Measurements from ENCODE around the gene NFKBIA.
"Not testable (repeated sequence)": the region's sequence is repeated elsewhere in the genome, so short reads cannot be mapped to it uniquely, and the experiment has no call there.

Gene NFKBIA

DNA sequence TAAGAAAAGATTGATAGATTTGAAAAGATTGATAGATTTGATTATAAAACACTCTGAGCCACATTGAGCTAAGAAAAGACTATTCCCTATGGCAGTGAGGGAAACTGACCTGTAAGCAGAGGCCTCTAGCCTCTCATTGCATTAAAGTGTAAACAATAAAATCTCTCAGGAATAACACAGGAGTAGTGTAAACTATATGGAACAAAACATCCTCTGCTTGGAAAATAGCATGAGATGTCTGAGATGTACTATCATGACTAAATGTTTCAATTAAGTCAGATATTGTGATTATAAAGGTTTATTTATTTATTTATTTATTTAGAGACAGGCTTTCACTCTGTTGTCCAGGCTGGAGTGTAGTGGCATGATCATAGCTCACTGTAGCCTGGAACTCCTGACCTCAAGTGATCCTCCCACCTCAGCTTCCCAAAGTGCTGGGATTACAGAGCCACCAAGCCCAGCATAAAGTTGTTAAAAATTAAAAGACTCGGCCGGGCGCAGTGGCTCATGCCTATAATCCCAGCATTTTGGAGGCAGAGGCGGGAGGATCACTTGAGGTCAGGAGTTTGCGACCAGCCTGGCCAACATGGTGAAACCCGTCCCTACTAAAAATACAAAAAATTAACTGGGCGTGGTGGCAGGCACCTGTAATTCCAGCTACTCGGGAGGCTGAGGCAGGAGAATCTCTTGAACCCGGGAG, 25.2 kb downstream of the NFKBIA start:
- in situ Hi-C loops (cut with MboI; ENCODE audit: low pct_unique_long_range_greater_than_20kb, low sequenced_read_pairs); DNase-seq: not testable (repeated sequence)

DNA sequence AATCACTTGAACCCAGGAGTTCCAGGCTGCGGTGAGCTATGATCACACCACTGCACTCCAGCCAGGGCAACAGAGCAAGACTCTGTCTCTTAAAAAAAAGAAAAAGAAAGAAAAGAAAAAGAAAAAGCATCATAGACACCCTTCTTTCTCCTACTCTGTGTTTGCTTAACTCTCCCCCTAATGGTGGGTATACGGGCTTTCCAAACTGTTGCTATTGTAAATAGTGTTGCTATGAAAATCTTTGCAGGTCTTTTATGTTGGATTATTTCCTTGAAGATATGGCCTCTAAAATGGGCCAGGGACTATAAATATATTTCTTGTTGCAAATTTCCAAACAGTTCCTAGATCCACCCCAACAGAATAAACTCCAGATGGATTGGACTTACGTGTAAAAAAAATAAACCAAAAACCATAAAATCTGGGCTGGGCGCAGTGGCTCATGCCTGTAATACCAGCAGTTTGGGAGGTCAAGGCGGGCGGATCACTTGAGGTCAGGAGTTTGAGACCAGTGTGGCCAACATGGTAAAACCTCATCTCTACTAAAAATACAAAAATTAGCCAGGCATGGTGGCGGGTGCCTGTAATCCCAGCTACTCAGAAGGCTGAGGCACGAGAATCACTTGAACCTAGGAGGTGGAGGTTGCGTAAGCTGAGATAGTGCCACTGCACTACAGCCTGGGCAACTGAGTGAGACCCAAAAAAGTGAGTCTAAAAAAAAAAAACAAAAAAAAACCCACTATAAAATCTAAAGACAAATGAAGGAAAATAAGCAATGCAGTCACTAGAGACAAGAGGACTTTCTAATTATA, 25.9 kb downstream of the NFKBIA start:
- in situ Hi-C loops (cut with MboI; ENCODE audit: low pct_unique_long_range_greater_than_20kb, low sequenced_read_pairs), result no loop called here
- no peak for DNase-seq

DNA sequence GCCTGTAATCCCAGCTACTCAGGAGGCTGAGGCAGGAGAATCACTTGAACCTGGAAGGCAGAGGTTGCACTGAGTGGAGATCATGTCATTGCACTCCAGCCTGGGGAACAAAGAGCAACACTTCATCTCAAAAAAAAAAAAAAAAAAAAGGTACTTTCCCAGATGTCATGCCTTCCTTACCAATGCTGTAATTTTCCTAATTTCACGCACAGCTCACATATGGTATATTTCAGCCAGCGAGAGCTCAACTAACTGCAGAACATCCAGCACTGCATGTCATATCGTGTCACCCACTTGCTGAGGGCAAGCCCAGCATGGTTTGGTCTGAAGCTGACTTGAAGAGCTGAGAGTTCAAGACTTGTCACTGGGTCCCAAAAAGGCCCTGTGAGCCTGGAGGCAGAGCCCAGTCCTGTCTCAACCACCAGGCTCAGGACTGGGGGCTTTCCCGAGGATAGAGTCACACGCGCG, 29.0 kb downstream of the NFKBIA start:
- in situ Hi-C loops (cut with MboI; ENCODE audit: low pct_unique_long_range_greater_than_20kb, low sequenced_read_pairs), result no loop called here
- no peak for DNase-seq

DNA sequence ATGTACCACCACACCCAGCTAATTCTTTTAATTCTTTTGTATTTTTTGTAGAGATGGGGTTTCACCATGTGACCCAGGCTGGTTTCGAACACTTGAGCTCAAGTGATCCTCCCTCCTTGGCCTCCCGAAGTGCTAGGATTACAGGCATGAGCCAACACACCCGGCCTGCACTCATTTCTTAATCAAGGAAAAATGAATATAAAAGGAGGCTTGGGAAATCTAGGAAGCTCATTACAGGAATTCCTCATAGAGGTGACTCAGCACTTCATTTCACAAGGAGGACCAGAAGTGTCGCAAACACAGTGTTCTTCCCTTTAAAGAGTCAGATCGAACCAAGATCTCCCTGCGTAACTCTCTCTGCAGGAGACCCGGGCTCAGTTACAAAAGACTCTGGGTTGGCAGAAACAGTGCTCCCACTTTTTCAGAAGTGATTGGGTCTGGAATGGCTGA, 30.3 kb downstream of the NFKBIA start:
- no peak for DNase-seq
- in situ Hi-C loops (cut with MboI; ENCODE audit: low pct_unique_long_range_greater_than_20kb, low sequenced_read_pairs), result no loop called here

DNA sequence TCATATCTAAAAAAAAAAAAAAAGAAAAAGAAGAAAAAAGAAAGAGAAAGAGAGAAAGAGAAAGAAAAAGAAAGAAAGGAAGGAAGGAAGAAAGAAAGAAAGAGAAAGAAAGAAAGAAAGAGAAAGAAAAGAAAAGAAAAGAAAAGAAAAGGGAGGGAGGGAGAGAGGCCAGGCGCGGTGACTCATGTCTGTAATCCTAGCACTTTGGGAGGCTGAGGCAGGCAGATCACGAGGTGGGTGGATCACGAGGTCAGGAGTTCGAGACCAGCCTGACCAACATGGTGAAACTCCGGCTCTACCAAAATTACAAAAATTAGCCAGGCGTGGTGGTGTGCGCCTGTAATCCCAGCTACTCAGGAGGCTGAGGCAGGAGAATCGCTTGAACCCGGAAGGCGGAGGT, 31.3 kb downstream of the NFKBIA start:
- DNase-seq; in situ Hi-C loops (cut with MboI; ENCODE audit: low pct_unique_long_range_greater_than_20kb, low sequenced_read_pairs): not testable (repeated sequence)

DNA sequence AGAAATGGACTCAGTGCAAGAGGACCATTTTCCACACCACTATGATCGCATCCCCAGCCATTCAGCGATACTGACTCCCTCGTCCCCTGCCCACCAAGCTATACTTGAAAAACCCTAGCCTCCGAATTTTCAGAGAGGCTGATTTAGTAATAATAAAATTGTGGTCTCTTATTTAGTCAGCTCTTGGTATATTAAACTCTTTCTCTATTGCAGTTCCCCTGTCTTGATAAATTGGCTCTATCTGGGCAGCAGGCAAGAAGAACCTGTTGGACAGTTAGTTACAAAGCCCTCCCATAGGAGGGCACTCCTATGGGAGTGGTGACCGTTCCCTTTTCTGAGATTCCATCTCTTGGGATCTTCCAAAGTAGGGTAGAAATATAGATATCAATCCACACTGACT, 33.6 kb downstream of the NFKBIA start:
- no peak for DNase-seq
- in situ Hi-C loops (cut with MboI; ENCODE audit: low pct_unique_long_range_greater_than_20kb, low sequenced_read_pairs), result no loop called here

DNA sequence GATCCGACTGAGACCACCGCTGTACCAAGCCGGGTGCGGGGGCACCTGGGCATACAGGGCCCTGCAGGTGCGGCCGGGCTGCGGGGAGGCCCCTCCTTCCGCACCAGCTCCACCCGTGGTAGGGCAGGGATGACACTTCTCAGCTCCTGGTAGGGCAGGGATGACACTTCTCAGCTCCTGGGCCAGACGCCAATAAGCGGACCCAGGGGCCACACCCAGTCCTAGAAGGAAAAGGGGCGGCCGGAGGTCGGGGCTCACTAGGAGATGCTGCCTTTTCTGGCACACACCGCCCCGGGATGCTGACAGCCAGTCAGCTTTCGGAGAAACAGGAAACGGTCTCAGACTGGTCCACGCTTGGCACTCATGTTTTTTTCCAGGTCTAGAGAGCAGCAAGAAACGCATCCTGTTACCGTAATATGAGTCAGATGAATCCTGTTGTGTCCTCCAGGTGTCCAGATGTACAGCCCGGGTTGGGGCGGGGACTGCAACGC, 34.8 kb downstream of the NFKBIA start:
- no peak for DNase-seq
- in situ Hi-C loops (cut with MboI; ENCODE audit: low pct_unique_long_range_greater_than_20kb, low sequenced_read_pairs), result no loop called here

DNA sequence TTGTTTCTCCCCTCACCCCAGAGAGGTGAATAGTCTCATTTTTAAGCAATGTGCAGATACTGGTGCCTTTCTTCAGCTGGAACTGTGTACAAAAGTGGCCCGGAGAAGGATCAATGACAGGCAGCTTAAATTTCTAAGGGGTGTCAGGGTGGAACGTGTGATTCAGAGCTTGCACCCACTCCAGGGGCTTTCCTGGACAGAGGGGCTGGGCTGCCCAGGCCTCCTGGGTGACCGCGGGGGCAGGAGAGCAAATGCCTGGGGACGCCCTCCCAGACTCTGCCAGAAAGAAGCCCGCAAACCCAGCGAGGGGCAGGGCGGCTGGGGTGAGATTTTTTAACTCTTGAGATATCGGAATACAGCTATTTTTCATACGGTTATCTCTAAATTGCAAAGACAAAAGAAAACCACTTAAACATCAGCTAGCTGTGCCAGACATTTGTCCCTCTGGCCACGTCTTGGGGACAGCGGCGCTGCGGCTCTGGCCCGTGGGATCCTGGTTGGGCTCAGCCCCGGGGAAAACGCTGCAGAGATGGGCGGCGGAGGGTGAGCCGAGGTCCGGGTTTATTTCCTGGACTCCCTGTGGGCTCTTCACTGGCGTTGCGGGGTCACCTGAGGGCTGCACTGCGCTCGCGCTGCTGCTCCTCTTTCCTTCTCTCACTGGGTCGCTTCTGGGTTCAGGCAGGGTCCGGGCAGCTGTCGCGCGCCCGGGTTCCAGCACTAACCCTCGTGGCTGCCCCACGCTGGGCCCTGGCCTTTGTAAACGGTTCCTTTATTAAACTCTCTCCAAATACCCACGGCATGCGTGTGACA, 35.8 kb downstream of the NFKBIA start:
- in situ Hi-C loops (cut with MboI; ENCODE audit: low pct_unique_long_range_greater_than_20kb, low sequenced_read_pairs), result no loop called here
- DNase-seq, result no peak

DNA sequence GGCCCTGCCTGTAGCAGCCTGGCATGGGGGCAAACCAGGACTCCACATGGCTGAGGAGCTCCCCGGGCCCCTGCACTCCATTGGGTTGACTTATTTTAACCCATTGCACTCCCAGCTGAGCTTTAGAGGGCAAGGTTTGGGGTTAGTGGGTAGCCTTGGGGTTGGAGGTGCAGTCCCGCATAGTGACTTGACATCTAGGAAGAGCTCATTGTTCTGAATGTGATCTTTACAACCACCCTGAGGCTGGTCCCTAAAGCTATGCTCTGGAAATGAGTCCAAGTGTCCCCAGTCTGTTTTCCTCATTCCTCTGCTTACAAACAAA, 36.4 kb downstream of the NFKBIA start:
- DNase-seq, result no peak
- in situ Hi-C loops (cut with MboI; ENCODE audit: low pct_unique_long_range_greater_than_20kb, low sequenced_read_pairs), result no loop called here

DNA sequence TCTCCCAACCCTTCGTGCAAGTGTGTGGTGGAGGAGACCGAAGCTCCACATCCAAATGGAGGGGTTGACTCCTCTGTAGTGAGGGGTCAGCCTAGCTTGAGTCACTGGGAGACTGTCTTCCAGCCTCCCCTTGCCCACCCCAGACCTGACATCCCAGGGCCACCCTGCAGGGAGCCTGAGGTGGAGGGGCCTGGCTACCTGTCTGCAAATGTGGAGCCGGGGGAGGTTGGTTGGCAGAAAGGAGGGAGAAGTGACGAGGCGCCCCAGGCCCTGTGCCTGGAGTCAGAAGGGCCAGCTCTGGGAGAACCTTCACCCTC, 37.5 kb downstream of the NFKBIA start:
- in situ Hi-C loops (cut with MboI; ENCODE audit: low pct_unique_long_range_greater_than_20kb, low sequenced_read_pairs), result no loop called here
- DNase-seq, result no peak

DNA sequence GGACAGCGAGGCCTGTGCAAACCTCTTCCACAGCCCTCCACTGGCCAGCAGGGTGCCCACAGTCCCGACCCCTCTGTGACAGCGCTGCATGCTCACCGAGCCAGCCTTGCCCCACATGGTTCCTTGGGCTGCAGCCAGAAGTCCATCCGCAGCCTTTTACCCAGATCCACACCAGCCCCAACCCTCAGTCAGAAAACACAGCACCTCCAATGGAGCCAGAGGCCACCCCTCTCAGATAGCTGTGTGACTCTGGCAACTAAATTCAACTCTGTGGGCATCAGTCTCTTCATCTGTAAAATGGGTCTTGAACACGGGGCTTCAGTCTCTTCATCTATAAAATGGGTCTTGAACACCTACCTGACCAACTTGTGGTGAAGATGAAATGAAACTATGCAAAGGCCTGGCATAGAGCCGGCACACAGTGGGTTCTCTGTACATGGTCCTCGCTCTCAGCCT, 38.0 kb downstream of the NFKBIA start:
- in situ Hi-C loops (cut with MboI; ENCODE audit: low pct_unique_long_range_greater_than_20kb, low sequenced_read_pairs), result no loop called here
- DNase-seq, result no peak

DNA sequence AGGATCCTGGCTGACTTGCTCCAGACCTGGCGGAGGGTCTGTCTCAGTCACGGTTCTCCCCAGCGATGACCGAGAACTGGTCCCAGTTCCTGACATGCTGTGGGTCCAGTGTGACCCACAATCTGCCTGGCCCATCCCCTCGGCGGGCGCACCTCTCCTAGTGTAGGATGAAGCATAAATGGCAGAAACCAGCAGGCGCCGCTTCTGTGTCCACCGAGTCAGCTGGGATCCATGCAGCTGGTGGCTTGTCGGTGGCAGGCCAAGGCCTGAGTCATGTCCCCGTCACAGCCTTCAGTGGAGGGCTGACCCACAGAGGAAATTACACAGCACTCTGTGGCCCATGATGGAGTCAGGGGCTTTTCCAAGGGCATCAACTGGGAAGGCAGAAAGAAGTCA, 38.5 kb downstream of the NFKBIA start:
- DNase-seq, result no peak
- in situ Hi-C loops (cut with MboI; ENCODE audit: low pct_unique_long_range_greater_than_20kb, low sequenced_read_pairs), result no loop called here

DNA sequence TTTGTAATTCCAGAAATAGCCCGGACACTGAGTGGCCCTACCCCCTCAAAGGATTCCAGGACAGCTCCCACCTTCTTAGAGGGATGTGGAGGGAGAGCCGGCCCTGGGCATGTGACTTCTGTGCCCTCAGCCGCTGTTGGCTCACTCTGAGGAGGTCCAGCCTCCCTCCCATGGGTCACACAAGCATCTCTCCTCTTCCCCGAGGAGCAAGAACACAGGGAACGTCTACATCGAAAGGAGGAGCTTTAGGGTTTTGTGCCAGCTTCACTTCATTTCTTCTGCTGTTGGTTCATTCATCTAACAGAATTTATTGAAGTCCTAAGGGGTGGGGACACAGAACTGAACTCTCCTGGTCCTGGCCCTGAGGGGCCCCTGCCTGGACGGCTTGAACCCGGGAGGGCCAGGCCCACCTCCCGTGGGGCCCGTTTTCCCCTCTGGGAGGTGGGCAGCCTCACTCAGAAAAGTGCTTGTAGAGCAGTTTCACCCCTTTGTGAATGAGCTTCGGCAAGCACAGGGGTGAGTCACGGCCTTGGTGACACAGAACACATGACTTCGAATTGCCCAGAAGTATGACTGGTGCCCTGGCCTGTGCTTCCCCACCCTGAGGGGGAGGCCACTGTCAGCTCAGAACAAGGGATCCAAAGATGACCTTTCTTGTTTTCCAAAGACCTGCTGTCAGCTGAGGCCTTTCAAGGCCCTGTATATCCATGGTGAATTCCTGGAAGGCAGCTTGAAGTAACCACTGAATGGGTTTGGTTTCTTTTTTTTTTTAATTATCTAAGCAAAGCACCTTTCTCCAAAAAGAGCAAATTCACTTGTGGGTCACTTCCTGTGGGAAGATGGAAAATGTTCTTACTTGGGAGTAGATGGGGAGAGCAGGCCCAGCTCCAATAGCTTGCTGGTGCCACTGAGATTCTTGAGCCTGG, 39.2 kb downstream of the NFKBIA start:
- in situ Hi-C loops (cut with MboI; ENCODE audit: low pct_unique_long_range_greater_than_20kb, low sequenced_read_pairs), result no loop called here
- DNase-seq, result no peak

DNA sequence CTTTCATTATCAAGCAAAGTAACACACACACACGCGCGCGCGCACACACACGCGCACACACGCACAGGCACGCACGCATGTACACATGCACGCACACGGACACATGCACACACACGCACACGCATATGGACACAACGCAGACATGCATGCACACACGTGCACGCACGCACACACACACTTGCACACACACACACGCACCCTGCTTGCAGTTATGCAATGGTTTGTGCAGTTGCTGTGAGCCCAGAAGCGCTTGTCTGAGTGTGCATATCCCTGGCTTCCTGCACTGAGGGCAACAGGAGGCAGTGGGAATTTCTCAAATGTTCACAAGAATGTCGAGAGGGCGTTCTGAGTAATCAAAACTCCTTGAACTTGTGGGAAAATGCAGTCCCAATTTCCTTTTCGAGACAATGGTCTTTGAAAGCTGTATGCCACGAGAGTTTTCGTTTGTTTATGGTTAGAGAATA, 41.6 kb downstream of the NFKBIA start:
- DNase-seq, result no peak
- in situ Hi-C loops (cut with MboI; ENCODE audit: low pct_unique_long_range_greater_than_20kb, low sequenced_read_pairs), result no loop called here

DNA sequence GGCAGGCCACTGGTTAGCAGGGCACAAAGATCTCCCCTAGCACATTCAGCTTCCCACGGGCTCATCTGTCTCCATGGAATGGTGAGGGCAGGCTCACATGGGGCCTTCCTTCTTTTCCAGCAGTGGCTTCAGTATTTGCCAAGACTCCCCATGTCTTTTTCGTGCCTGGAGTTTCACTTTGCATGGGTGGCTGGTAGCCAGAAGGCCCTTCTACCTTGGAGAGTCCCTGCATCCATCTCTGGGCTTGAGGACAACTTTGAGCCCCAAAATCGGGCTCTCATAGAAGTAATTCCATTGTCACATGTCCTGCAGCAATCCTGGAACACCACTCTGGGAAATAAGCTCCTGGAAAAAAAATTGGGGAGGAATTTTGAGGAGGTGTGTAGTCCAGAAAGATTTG, 42.1 kb downstream of the NFKBIA start:
- in situ Hi-C loops (cut with MboI; ENCODE audit: low pct_unique_long_range_greater_than_20kb, low sequenced_read_pairs), result no loop called here
- no peak for DNase-seq

DNA sequence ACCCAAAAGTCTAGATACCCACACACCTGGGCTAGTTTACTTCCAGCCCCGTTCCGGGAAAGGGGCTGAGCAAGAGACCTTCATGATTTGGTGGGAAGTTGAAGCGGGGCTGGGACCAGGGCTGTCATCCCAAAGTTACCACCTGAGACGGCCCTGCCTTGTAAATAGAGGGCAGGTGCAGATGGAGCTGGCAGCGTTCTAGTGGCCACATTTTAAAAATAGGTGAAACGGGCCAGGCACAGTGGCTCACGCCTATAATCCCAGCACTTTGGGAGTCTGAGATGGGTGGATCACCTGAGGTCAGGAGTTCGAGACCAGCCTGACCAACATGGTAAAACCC, 43.4 kb downstream of the NFKBIA start:
- no peak for DNase-seq
- in situ Hi-C loops (cut with MboI; ENCODE audit: low pct_unique_long_range_greater_than_20kb, low sequenced_read_pairs), result no loop called here

DNA sequence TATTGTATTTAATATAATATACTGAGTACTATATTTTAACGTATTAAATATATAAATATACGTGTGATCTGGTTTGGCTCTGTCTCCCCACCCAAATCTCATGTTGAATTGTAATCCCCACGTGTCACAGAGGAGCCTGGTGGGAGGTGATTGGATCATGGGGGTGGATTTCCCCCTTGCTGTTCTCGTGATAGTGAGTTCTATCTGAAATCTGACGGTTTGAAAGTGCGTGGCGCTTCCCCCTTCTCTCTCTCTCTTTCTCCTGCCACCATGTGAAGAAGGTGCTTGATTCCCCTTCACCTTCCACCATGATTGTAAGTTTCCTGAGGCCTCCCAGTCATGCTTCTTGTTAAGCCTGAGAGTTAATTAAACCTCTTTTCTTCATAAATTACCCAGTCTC, 44.9 kb downstream of the NFKBIA start:
- in situ Hi-C loops (cut with MboI; ENCODE audit: low pct_unique_long_range_greater_than_20kb, low sequenced_read_pairs); DNase-seq: not testable (repeated sequence)

DNA sequence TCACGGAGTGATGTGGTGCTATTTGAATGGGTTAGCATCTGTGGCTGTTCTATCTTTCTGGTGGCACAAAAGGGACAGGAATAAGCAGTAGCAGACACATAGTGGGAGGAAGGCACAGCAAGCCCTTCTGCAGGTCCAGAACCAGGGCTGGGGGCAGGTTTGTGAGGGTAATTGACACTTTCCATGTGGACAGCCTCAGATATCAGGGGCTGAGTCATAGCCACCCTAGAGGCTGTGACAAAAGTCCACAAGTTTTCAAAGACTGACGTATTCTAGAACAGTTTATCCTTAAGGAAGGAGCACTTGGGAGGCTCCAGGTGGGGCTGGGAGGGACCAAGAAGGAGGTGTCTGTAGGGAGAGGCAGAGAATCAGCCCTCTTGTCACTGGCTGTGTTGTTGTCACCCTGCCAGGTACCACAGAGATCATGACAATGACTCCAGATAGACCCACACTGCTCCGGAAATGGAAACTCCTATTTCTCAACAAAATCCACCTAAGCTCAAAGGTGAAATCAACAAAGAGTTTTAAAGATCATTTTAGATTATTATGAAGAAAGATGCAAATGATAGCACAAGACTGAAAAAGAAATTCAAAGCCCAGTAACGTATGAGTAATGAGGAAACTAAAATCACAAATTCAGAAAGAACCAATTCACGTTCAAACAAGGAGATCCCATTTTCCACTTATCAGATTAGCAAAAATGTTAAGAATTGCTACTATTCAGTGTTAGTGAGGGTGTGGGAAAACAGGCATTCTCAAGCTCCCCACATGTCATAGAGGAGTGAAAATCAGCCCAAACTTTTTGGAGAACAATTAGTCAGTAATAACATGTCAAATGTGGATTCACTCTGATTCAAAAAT, 48.3 kb downstream of the NFKBIA start:
- DNase-seq, result no peak
- in situ Hi-C loops (cut with MboI; ENCODE audit: low pct_unique_long_range_greater_than_20kb, low sequenced_read_pairs), result no loop called here

Data from KBM-7 (cell line).